Measurements from ENCODE around the gene PPEF1. TPM values are rescaled to one million over a fixed set of nuclear protein-coding genes. Genes with fewer than 3 reads are reported as not detected.

The PPEF1 gene
- total and polyA plus RNA-seq, 9 of the 15 experiments (the other 6 are each of a cell fraction or from before 2014, with no cell fraction given) = not detected

DNA sequence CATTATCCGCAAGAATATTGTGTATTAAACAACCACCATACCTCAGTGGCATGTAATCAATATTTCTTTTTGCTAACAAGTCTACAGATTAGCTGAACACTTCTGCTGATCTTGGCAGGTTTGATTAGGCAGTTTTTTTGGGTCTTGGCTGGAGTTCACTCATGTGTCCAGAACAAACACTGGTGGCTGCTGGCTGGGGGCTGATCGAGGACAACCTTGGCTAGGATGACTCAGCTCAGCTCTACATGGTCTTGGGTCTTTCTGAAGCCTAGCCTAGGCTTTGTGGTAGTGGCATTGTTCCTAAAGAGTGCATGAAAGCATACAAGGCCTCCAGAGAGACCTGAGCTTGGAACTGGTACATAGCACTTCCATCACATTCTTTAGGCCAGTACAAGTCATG lies 41.1 kb downstream of the PPEF1 start (continued):
- TF ChIP-seq TAF1 (IDR thresholded peaks at IDR 0.05; ENCODE audit: control insufficient read depth, extremely low read depth, insufficient read depth, low read length, severe bottlenecking) (no peak), RBFOX2 (IDR thresholded peaks at IDR 0.05; ENCODE audit: low read depth, low read length) (no peak)

DNA sequence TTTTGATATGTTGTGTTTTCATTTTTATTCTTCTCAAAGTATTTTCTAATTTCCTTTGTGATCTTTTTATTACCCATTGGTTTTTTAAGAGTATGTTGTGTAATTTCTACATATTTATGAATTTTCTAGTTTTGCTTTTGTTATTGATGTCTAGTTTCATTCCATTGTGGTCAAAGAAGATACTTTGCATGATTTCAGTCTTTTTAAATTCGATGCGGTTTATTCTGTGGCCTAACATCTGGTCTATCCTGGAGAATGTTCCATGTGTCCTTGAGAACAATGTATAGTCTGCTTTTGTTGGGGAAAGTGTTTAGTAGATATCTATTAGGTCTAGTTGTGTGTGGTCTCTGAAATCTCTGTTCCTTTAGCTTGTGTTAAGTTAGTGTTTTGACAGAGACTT lies 46.2 kb downstream of the PPEF1 start:
- Histone ChIP-seq H3K9me1 (ENCODE audit: control insufficient read depth, insufficient read depth, low read length) (no peaks in the 10 kb centered on the region), H3K4me3 (no peak overlapping the region), H3K27me3 (ENCODE audit: control insufficient read depth in 2 of 2, insufficient read depth in 2 of 2, low read length in 2 of 2) (peaks cover 0 to 6% of the 10 kb centered on the region in 2 experiments; a peak in 1 of 5 replicates), H3K36me3 (ENCODE audit: control insufficient read depth, insufficient read depth, low read length) (no peaks in the 10 kb centered on the region), H2AFZ (ENCODE audit: low read depth, low read length) (no peak overlapping the region), H3K4me2 (ENCODE audit: insufficient read depth, low read length) (no peak overlapping the region), H3K9me3 (replicated peaks; ENCODE audit: control insufficient read depth, insufficient read depth, low read depth, low read length) (no peaks in the 10 kb centered on the region), H3K4me1 (replicated peaks in 1 of 2; ENCODE audit: control insufficient read depth in 2 of 2, insufficient read depth in 2 of 2, low read length in 2 of 2) (no peaks in the 10 kb centered on the region), H4K20me1 (replicated peaks; ENCODE audit: control insufficient read depth, insufficient read depth, low read length) (no peaks in the 10 kb centered on the region), H3K27ac (ENCODE audit: extremely low read depth, low read depth, low read length) (no peak overlapping the region), H3K79me2 (ENCODE audit: control insufficient read depth, insufficient read depth, low read length) (no peaks in the 10 kb centered on the region), H3K9ac (ENCODE audit: insufficient read depth in 1 of 2, low read depth in 2 of 2, low read length in 2 of 2) (no peak overlapping the region)
- ATAC-seq (no peak), DNase-seq (ENCODE audit: extremely low read depth in 1 of 4, low spot score in 3 of 4) (no peak), FAIRE-seq (no peak)
- CTCF ChIA-PET (ENCODE audit: low intra/inter-chr PET ratio) = no interaction called here
- TF ChIP-seq, protein P1, sequence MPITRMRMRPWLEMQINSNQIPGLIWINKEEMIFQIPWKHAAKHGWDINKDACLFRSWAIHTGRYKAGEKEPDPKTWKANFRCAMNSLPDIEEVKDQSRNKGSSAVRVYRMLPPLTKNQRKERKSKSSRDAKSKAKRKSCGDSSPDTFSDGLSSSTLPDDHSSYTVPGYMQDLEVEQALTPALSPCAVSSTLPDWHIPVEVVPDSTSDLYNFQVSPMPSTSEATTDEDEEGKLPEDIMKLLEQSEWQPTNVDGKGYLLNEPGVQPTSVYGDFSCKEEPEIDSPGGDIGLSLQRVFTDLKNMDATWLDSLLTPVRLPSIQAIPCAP (CRISPR knock-in tag; IDR thresholded peaks at IDR 0.05; ENCODE audit: borderline replicate concordance) = no peak
- TF ChIP-seq U2AF2 (optimal IDR thresholded peaks at IDR 0.05; ENCODE audit: low read depth, low read length) = no peak
- TF ChIP-seq PHF20 (IDR thresholded peaks at IDR 0.05; ENCODE audit: partially characterized antibody) = no peak
- TF ChIP-seq FOXJ2 (tag; IDR thresholded peaks at IDR 0.05) = no peak
- no peak for TF ChIP-seq RBM34 (IDR thresholded peaks at IDR 0.05; ENCODE audit: borderline replicate concordance, insufficient read depth, low read length)
- no peak for TF ChIP-seq SNRNP70 (optimal IDR thresholded peaks at IDR 0.05; ENCODE audit: low read depth, low read length)
- TF ChIP-seq, protein P2, sequence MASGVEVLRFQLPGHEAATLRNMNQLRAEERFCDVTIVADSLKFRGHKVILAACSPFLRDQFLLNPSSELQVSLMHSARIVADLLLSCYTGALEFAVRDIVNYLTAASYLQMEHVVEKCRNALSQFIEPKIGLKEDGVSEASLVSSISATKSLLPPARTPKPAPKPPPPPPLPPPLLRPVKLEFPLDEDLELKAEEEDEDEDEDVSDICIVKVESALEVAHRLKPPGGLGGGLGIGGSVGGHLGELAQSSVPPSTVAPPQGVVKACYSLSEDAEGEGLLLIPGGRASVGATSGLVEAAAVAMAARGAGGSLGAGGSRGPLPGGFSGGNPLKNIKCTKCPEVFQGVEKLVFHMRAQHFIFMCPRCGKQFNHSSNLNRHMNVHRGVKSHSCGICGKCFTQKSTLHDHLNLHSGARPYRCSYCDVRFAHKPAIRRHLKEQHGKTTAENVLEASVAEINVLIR (CRISPR knock-in tag; IDR thresholded peaks at IDR 0.05) = no peak
- TF ChIP-seq ZNF436 (CRISPR knock-in tag; IDR thresholded peaks at IDR 0.05) = no peak
- no peak for TF ChIP-seq TAF9B (IDR thresholded peaks at IDR 0.05; ENCODE audit: partially characterized antibody)
- TF ChIP-seq MCM2 (IDR thresholded peaks at IDR 0.05; ENCODE audit: low read depth) = no peak
- TF ChIP-seq DPF2 (IDR thresholded peaks at IDR 0.05) = no peak
- in situ Hi-C loops (cut with MboI) (no loop called here), intact Hi-C loops (cut with micrococcal nuclease) (no loop called here)
- POLR2A ChIA-PET = no interaction called here
- 5% methylated on average over 2 of the region's 2 CpGs for WGBS (ENCODE audit: insufficient coverage, low coverage, missing lambda C conversion rate)
- BruUV-seq (replicated peaks) = no TSS peak
